ENCODE results near the gene IFT20. TPM values are rescaled to one million over a fixed set of nuclear protein-coding genes. Genes with fewer than 3 reads are reported as not detected.

The IFT20 gene
- total RNA-seq, 4 donors from 2014 or later, result 34.1 to 56.5 (median 51.4) TPM

DNA sequence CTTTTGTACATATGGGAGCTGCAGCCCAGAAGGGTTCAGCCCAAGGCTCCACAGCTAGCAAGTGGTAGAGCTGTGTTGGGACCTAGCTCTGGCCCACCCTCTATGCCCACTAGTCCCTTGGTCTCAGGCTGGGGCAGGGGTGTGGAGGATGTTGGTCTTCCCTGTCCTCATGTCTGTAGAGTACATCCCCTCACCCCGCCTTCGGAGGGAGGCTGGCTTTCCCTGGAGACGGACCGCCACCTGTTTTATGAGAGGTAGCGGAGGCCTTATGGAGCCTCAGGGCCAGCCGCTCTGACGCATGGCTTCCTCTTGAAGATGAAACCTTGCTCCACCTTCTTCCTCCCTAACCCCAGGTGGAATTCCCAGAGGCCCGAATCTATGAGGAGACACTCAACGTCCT is 8.7 kb upstream of the IFT20 start:
- Histone ChIP-seq H3K4me1 (peaks cover 0 to 27% (median 0%) of the 10 kb centered on the region in 3 donors), H3K9me3 (no peaks in the 10 kb centered on the region), H3K27me3 (no peaks in the 10 kb centered on the region), H3K4me3 (no peak overlapping the region), H3K36me3 (peaks cover 0 to 98% of the 10 kb centered on the region in 2 donors), H3K27ac (no peak overlapping the region)
- no peak for ATAC-seq
- TF ChIP-seq EP300 (IDR thresholded peaks at IDR 0.05) (no peak), POLR2AphosphoS5 (IDR thresholded peaks at IDR 0.05) (no peak), POLR2A (IDR thresholded peaks at IDR 0.05) (no peak)
- TF ChIP-seq, protein P1, sequence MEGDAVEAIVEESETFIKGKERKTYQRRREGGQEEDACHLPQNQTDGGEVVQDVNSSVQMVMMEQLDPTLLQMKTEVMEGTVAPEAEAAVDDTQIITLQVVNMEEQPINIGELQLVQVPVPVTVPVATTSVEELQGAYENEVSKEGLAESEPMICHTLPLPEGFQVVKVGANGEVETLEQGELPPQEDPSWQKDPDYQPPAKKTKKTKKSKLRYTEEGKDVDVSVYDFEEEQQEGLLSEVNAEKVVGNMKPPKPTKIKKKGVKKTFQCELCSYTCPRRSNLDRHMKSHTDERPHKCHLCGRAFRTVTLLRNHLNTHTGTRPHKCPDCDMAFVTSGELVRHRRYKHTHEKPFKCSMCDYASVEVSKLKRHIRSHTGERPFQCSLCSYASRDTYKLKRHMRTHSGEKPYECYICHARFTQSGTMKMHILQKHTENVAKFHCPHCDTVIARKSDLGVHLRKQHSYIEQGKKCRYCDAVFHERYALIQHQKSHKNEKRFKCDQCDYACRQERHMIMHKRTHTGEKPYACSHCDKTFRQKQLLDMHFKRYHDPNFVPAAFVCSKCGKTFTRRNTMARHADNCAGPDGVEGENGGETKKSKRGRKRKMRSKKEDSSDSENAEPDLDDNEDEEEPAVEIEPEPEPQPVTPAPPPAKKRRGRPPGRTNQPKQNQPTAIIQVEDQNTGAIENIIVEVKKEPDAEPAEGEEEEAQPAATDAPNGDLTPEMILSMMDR (IDR thresholded peaks at IDR 0.05), result no peak
- 80% methylated on average over 2 of the region's 9 CpGs; no CpG with 5 or more reads in 1 of the 2 donors for WGBS, 2 donors (ENCODE audit: low coverage in 1 of 2)

DNA sequence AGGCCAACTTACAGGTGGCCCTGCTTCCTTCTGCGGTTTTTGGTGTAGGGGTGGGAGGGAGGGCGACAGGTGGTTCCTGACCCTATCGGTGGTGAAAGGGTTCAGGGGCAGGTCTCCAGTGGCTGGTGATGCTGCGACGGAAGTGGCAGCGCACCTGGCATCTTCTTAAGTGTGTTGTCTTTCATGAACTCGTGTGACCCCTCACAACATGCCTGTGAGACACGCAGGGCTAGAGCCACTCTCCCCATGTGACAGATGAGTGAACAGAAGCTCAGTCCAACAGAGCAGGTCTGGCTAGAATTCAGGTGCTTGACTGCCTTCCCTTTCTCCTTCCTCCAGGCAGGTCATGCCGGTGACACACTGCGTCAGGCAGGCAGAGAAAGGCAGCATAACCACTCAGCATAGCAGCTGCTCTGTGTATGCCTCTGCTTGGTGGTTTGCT is 8.2 kb upstream of the IFT20 start:
- Histone ChIP-seq H3K36me3 (peaks cover 0 to 93% of the 10 kb centered on the region in 2 donors), H3K4me3 (no peak overlapping the region), H3K4me1 (peaks cover 0 to 32% (median 0%) of the 10 kb centered on the region in 3 donors), H3K27me3 (no peaks in the 10 kb centered on the region), H3K9me3 (no peaks in the 10 kb centered on the region), H3K27ac (no peak overlapping the region)
- TF ChIP-seq POLR2A (IDR thresholded peaks at IDR 0.05) (no peak), POLR2AphosphoS5 (IDR thresholded peaks at IDR 0.05) (no peak), EP300 (IDR thresholded peaks at IDR 0.05) (no peak)
- TF ChIP-seq, protein P1 (IDR thresholded peaks at IDR 0.05), result no peak
- no CpG with 5 or more reads among the region's 10 CpGs for WGBS, 2 donors (ENCODE audit: low coverage in 1 of 2)
- no peak for ATAC-seq

DNA sequence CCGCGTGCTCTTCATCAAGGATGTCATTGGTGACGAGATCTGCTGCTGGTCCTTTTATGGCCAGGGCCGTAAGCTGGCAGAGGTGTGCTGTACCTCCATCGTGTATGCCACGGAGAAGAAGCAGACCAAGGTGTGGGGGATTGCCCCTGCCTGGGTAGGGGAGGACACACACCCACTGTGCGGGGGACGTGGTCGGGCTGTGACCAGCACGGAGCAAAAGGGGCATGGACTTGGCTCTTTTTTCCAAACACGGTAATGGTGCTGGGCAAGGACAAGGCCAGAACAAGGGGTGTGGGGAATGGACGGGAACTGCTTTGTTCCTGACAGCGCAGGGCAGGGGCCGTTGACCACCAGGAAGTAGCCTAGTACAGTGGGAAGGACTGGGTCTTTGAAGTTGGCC is 7.0 kb upstream of the IFT20 start:
- Histone ChIP-seq H3K27me3 (no peaks in the 10 kb centered on the region), H3K4me1 (peaks cover 0 to 37% (median 3%) of the 10 kb centered on the region in 3 donors), H3K27ac (no peak overlapping the region), H3K4me3 (no peak overlapping the region), H3K9me3 (no peaks in the 10 kb centered on the region), H3K36me3 (peaks cover 0 to 81% of the 10 kb centered on the region in 2 donors)
- no peak for TF ChIP-seq EP300 (IDR thresholded peaks at IDR 0.05)
- TF ChIP-seq POLR2A (IDR thresholded peaks at IDR 0.05), result no peak
- TF ChIP-seq POLR2AphosphoS5 (IDR thresholded peaks at IDR 0.05), result no peak
- TF ChIP-seq, protein P1 (IDR thresholded peaks at IDR 0.05), result no peak
- no peak for ATAC-seq
- 80% methylated on average over 2 of the region's 14 CpGs; no CpG with 5 or more reads in 1 of the 2 donors for WGBS, 2 donors (ENCODE audit: low coverage in 1 of 2)

DNA sequence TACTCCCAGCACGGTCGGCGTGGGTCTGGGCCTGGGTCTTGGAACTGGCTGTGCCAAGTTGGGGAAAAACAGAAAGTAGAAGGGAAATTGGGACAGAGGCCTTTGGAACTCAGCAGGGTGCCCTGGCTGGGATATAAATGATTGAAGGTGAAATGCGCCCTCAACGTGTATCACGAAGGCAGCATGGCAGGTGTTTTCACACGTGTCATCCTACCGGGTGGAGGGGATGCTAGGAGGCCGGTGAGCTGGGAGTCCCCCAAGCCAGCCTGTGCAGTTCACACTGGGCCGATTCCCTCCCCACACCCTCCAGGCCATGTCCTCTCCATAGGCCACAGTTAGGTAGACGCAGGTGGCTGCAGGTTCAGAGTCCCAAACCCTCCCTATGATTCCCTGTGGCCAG is 6.2 kb upstream of the IFT20 start:
- H3K27ac ChIP-seq, result no peak overlapping the region
- TF ChIP-seq, protein P1 (IDR thresholded peaks at IDR 0.05), result no peak
- TF ChIP-seq POLR2AphosphoS5 (IDR thresholded peaks at IDR 0.05), result no peak
- TF ChIP-seq EP300 (IDR thresholded peaks at IDR 0.05), result no peak
- no peak for TF ChIP-seq POLR2A (IDR thresholded peaks at IDR 0.05)
- H3K4me1 ChIP-seq, result peaks cover 0 to 37% (median 8%) of the 10 kb centered on the region in 3 donors
- H3K27me3 ChIP-seq, result no peaks in the 10 kb centered on the region
- H3K36me3 ChIP-seq, result peaks cover 0 to 74% of the 10 kb centered on the region in 2 donors
- no peaks in the 10 kb centered on the region for H3K9me3 ChIP-seq
- ATAC-seq, result no peak
- no peak overlapping the region for H3K4me3 ChIP-seq
- 86% methylated on average over 5 of the region's 11 CpGs; no CpG with 5 or more reads in 1 of the 2 donors for WGBS, 2 donors (ENCODE audit: low coverage in 1 of 2)

DNA sequence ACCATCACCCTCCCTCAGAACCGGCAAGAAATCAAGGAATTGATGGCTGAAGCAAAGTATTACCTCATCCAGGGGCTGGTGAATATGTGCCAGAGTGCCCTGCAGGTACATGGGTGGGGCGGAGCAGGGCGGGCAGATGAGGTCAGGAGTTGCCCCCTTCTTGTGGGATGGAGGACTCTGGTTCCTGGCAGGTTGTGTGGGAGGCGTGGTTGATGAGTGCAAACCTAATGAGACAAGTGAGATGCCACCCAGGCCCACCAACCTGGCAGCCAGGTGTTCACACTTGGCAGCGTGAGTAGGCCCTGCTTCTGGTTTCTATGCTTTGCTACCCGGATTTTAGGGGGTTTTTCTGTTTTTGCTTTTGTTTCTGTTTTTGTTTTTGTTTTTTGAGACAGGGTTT is 5.1 kb upstream of the IFT20 start:
- no peak for TF ChIP-seq POLR2A (IDR thresholded peaks at IDR 0.05)
- peaks cover 0 to 63% of the 10 kb centered on the region in 2 donors for H3K36me3 ChIP-seq
- no peaks in the 10 kb centered on the region for H3K9me3 ChIP-seq
- no peak for ATAC-seq
- H3K27me3 ChIP-seq, result no peaks in the 10 kb centered on the region
- 55 to 95% methylated on average over 2 to 5 of the region's 6 CpGs for WGBS, 2 donors (ENCODE audit: low coverage in 1 of 2)
- H3K4me3 ChIP-seq, result no peak overlapping the region
- H3K27ac ChIP-seq, result no peak overlapping the region
- H3K4me1 ChIP-seq, result peaks cover 0 to 43% (median 12%) of the 10 kb centered on the region in 3 donors

Measured in gastroesophageal sphincter (tissue), 4 donors.